ENCODE data around the gene FIGNL1.

DNA sequence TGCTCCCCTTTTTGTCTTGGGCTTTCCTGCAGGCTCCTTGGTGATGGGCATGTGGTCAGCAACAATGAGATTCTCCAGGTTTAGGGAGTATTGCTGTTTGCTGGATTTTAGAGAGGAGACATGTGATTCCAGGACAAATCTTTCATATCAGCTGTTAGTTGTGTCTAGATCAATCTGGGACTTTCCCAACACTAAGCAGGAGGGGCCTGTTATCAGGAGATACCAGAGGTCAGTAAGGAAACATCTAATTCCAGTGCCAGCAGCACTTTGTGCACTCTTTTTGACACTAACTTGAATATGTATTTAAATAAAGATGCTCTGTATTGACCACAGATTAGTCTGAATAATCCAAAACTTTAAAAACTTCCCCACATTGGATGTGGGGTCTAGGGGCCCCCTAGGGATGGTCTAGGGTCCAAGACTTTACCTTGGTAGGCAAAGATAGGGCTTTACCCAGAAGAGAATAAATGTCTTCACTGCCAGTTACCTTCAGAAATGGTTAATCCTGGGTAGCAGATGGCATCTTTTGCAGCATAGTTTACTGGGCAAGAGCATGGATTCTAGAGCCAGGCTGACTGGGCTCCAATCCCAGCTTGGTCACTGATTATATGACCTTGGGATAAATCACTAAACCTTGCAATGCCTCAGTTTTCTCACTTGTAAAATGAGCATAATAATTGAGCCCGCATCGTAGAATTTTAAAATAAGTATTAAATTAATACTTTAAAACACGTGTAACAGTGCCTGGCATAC lies 6.4 kb upstream of the FIGNL1 start:
- no peak for TF ChIP-seq POLR2A (IDR thresholded peaks at IDR 0.05; ENCODE audit: low read depth, low read length)
- TF ChIP-seq CTCF (IDR thresholded peaks at IDR 0.05; ENCODE audit: extremely low read depth in 1 of 2, insufficient read depth in 1 of 2, low read depth in 1 of 2, low read length in 2 of 2), result no peak
- TF ChIP-seq EZH2 (IDR thresholded peaks at IDR 0.05; ENCODE audit: borderline replicate concordance, low read depth, low read length, severe bottlenecking), result no peak

All from endothelial cell of umbilical vein (primary cell).